KOPT-K1 (cell line): ENCODE measurements around the gene EXOC1L.
A peak's percentile ranks its signal among the peaks of the same experiment; 100 is the strongest.
"Not testable (repeated sequence)": the region's sequence is repeated elsewhere in the genome, so short reads cannot be mapped to it uniquely, and the experiment has no call there.

Experiments
- H3K27ac ChIP-seq: fragments of 200-600 bp; sonication (generic); 2 replicates; pipeline ENCODE4 v1.5.1; 2016; ENCODE audit warnings: antibody characterized with exemption, mild to moderate bottlenecking, low read depth, low read length; ENCODE audit not compliant: poor library complexity, severe bottlenecking
- H3K36me3 ChIP-seq: fragments of 200-600 bp; sonication (generic); 2 replicates; pipeline ENCODE4 v1.5.1; 2017; ENCODE audit warnings: antibody characterized with exemption, mild to moderate bottlenecking, low read length, moderate library complexity; ENCODE audit not compliant: insufficient read depth
- H3K9me3 ChIP-seq: fragments of 200-600 bp; sonication (generic); 2 replicates; pipeline ENCODE4 v1.5.1; 2017; ENCODE audit warnings: antibody characterized with exemption, low read length, mild to moderate bottlenecking; ENCODE audit not compliant: insufficient read depth, poor library complexity, severe bottlenecking

EXOC1L gene

GRCh38 chr4:55824865-55825264 lies 5.3 kb downstream of the EXOC1L start:
- no peaks in the 10 kb centered on the region for H3K9me3 ChIP-seq

GRCh38 chr4:55826986-55827385 lies 7.4 kb downstream of the EXOC1L start:
- H3K27ac ChIP-seq, result no peak overlapping the region
- no peaks in the 10 kb centered on the region for H3K36me3 ChIP-seq
- no peaks in the 10 kb centered on the region for H3K9me3 ChIP-seq

More at GRCh38 chr4:55824865-55825264, 5.3 kb downstream of the EXOC1L start:
- Histone ChIP-seq H3K36me3 (no peaks in the 10 kb centered on the region), H3K27ac (no peak overlapping the region)

GRCh38 chr4:55827582-55827981 lies 8.0 kb downstream of the EXOC1L start:
- no peaks in the 10 kb centered on the region for H3K36me3 ChIP-seq
- no peak overlapping the region for H3K27ac ChIP-seq
- no peaks in the 10 kb centered on the region for H3K9me3 ChIP-seq

- Histone ChIP-seq H3K36me3 (no peaks in the 10 kb centered on the region), H3K27ac (no peak overlapping the region), H3K9me3 (no peaks in the 10 kb centered on the region)
These were observed 10.5 kb downstream of the EXOC1L start for GRCh38 chr4:55830048-55830447.

- Histone ChIP-seq H3K36me3 (no peaks in the 10 kb centered on the region), H3K27ac (no peak overlapping the region), H3K9me3 (no peaks in the 10 kb centered on the region)
These were observed 11.1 kb downstream of the EXOC1L start for GRCh38 chr4:55830716-55831115.

- Histone ChIP-seq H3K36me3 (no peaks in the 10 kb centered on the region), H3K9me3 (peaks cover 10% of the 10 kb centered on the region), H3K27ac (no peak overlapping the region)
These were observed 14.7 kb downstream of the EXOC1L start for GRCh38 chr4:55834086-55834795.

- no peak overlapping the region for H3K27ac ChIP-seq
- no peaks in the 10 kb centered on the region for H3K36me3 ChIP-seq
These were observed 18.3 kb downstream of the EXOC1L start for GRCh38 chr4:55837903-55838302.

GRCh38 chr4:55838356-55838755 lies 18.8 kb downstream of the EXOC1L start:
- no peaks in the 10 kb centered on the region for H3K36me3 ChIP-seq
- H3K9me3 ChIP-seq, result peaks cover 10% of the 10 kb centered on the region
- no peak overlapping the region for H3K27ac ChIP-seq

More at GRCh38 chr4:55837903-55838302, 18.3 kb downstream of the EXOC1L start:
- H3K9me3 ChIP-seq, result peaks cover 10% of the 10 kb centered on the region

- no peaks in the 10 kb centered on the region for H3K36me3 ChIP-seq
- H3K9me3 ChIP-seq, result peaks cover 10% of the 10 kb centered on the region
- H3K27ac ChIP-seq, result no peak overlapping the region
These were observed 19.4 kb downstream of the EXOC1L start for GRCh38 chr4:55838952-55839351.

- H3K27ac ChIP-seq, result no peak overlapping the region
- peaks cover 10% of the 10 kb centered on the region for H3K9me3 ChIP-seq
- H3K36me3 ChIP-seq, result no peaks in the 10 kb centered on the region
These were observed 21.4 kb downstream of the EXOC1L start for GRCh38 chr4:55840956-55841355.

GRCh38 chr4:55841373-55842239 lies 22.0 kb downstream of the EXOC1L start:
- not testable (repeated sequence) for H3K27ac ChIP-seq

GRCh38 chr4:55842312-55842711 lies 22.7 kb downstream of the EXOC1L start:
- H3K9me3 ChIP-seq, result peaks cover 10% of the 10 kb centered on the region
- H3K27ac ChIP-seq, H3K36me3 ChIP-seq: not testable (repeated sequence)

More at GRCh38 chr4:55841373-55842239, 22.0 kb downstream of the EXOC1L start:
- H3K9me3 ChIP-seq, result peaks cover 10% of the 10 kb centered on the region
- H3K36me3 ChIP-seq, result not testable (repeated sequence)

- no peaks in the 10 kb centered on the region for H3K36me3 ChIP-seq
- H3K9me3 ChIP-seq, result no peaks in the 10 kb centered on the region
- H3K27ac ChIP-seq, result no peak overlapping the region
These were observed 30.1 kb downstream of the EXOC1L start for GRCh38 chr4:55849724-55850123.

GRCh38 chr4:55851885-55852284 lies 32.3 kb downstream of the EXOC1L start:
- Histone ChIP-seq H3K27ac (no peak overlapping the region), H3K36me3 (no peaks in the 10 kb centered on the region), H3K9me3 (no peaks in the 10 kb centered on the region)

- H3K9me3 ChIP-seq, result peaks cover 6% of the 10 kb centered on the region
- peaks cover 5% of the 10 kb centered on the region; the same call in 1 of the 2 replicates for H3K36me3 ChIP-seq
- H3K27ac ChIP-seq, result peak within 1 kb of the TSS; percentile 79
These were observed 34.0 kb downstream of the EXOC1L start, which contains the start of gene EXOC1 for GRCh38 chr4:55853484-55854046. EXOC1 (plus strand) TSS chr4:55853648; CDS start chr4:55858324, 4,676 bp downstream.
